Measurements from ENCODE around the gene SOX12.

- TF ChIP-seq CTCF (IDR thresholded peaks at IDR 0.05) (no peak), EP300 (IDR thresholded peaks at IDR 0.05; ENCODE audit: borderline replicate concordance in 1 of 2, low read depth in 1 of 2, low read length in 1 of 2) (no peak), RXRA (IDR thresholded peaks at IDR 0.05; ENCODE audit: borderline replicate concordance, low read depth) (no peak), TAF1 (IDR thresholded peaks at IDR 0.05; ENCODE audit: borderline replicate concordance, low read depth, low read length) (no peak), RCOR1 (IDR thresholded peaks at IDR 0.05; ENCODE audit: low read length) (no peak), CHD2 (IDR thresholded peaks at IDR 0.05; ENCODE audit: low read length, partially characterized antibody) (no peak), EZH2phosphoT487 (IDR thresholded peaks at IDR 0.05; ENCODE audit: borderline replicate concordance, low read depth) (no peak), REST (IDR thresholded peaks at IDR 0.05; ENCODE audit: low read depth, low read length) (no peak)
Measured at GRCh38 chr20:328027-328974, 2.9 kb downstream of the SOX12 start.

Measured in SK-N-SH (cell line).